OCI-LY1 (cell line): ENCODE measurements around the gene RYR3.

ENCODE experiments used
- EZH2 ChIP-seq: fragments of 200-600 bp; sonication (generic), shearing (Covaris generic); IDR thresholded peaks from 2 replicates; pipeline ENCODE4 v1.8.0; 2017; ENCODE audit warnings: borderline replicate concordance, mixed run types, mild to moderate bottlenecking, antibody characterized with exemption, low read length, moderate library complexity, mixed read lengths
- TF ChIP-seq, protein P1 (sequence below): fragments of 200-600 bp; sonication (generic), shearing (Covaris generic); IDR thresholded peaks from 2 replicates; pipeline ENCODE4 v1.5.1; 2017; ENCODE audit warnings: mild to moderate bottlenecking, antibody characterized with exemption, low read length, moderate library complexity, mixed read lengths

- TF ChIP-seq, protein P1, sequence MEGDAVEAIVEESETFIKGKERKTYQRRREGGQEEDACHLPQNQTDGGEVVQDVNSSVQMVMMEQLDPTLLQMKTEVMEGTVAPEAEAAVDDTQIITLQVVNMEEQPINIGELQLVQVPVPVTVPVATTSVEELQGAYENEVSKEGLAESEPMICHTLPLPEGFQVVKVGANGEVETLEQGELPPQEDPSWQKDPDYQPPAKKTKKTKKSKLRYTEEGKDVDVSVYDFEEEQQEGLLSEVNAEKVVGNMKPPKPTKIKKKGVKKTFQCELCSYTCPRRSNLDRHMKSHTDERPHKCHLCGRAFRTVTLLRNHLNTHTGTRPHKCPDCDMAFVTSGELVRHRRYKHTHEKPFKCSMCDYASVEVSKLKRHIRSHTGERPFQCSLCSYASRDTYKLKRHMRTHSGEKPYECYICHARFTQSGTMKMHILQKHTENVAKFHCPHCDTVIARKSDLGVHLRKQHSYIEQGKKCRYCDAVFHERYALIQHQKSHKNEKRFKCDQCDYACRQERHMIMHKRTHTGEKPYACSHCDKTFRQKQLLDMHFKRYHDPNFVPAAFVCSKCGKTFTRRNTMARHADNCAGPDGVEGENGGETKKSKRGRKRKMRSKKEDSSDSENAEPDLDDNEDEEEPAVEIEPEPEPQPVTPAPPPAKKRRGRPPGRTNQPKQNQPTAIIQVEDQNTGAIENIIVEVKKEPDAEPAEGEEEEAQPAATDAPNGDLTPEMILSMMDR, result no peak
- TF ChIP-seq EZH2, result no peak
These were observed 432.0 kb downstream of the RYR3 start for GRCh38 chr15:33742800-33743199.
